Measurements from ENCODE around the gene GPR68. TPM values are rescaled to one million over a fixed set of nuclear protein-coding genes. Genes with fewer than 3 reads are reported as not detected.
A peak's percentile ranks its signal among the peaks of the same experiment; 100 is the strongest.

The GPR68 gene
- total and polyA plus RNA-seq, 10 donors: 0.50 to 5.2 (median 2.5) TPM

DNA sequence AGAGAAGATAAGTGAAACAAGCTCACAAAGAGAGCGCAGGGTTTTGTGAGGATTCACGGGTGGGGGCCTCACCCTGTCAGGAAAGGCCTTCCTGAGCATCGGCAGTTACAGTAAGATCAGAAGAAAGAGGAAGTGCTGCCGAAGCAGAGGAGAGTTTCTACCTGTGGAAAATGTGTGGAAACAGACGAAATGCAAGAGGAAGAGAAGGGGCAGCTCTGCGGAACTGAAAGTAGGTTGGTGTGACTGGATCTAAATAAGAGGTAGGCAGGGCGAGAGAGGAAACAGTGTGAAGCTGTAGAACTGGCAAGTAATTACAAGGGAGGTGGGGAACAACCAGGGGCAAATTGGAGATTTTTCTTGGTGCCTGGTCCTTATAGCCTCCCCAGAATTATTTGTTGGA, 2.6 kb downstream of the GPR68 start:
- H3K4me3 ChIP-seq: peak overlapping the region; percentile 14 to 65 (median 20)
- no peaks in the 10 kb centered on the region for H3K36me3 ChIP-seq
- no peaks in the 10 kb centered on the region for H3K9me3 ChIP-seq
- no peaks in the 10 kb centered on the region for H3K27me3 ChIP-seq (replicated peaks in 1 of 7)
- TF ChIP-seq POLR2AphosphoS5 (IDR thresholded peaks at IDR 0.05) (peak in 1 of 3 donors; percentile 83), POLR2A (IDR thresholded peaks at IDR 0.05) (no peak)
- TF ChIP-seq, protein P1, sequence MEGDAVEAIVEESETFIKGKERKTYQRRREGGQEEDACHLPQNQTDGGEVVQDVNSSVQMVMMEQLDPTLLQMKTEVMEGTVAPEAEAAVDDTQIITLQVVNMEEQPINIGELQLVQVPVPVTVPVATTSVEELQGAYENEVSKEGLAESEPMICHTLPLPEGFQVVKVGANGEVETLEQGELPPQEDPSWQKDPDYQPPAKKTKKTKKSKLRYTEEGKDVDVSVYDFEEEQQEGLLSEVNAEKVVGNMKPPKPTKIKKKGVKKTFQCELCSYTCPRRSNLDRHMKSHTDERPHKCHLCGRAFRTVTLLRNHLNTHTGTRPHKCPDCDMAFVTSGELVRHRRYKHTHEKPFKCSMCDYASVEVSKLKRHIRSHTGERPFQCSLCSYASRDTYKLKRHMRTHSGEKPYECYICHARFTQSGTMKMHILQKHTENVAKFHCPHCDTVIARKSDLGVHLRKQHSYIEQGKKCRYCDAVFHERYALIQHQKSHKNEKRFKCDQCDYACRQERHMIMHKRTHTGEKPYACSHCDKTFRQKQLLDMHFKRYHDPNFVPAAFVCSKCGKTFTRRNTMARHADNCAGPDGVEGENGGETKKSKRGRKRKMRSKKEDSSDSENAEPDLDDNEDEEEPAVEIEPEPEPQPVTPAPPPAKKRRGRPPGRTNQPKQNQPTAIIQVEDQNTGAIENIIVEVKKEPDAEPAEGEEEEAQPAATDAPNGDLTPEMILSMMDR (IDR thresholded peaks at IDR 0.05 in 8 of 11, conservative IDR thresholded peaks at IDR 0.05 in 3 of 11): no peak
- 16 to 30% (median 21%) methylated on average over 7 of the region's 7 CpGs for WGBS, 5 donors
- intact Hi-C loops (cut with DNase I; ENCODE audit: low total_unique reads): no loop called here
- H3K27ac ChIP-seq: peak overlapping the region; percentile 40 to 87 (median 77)
- DNase-seq: no peak
- H3K4me1 ChIP-seq: peaks cover 21 to 81% (median 59%) of the 10 kb centered on the region in 6 donors

GRCh38 chr14:91238661-91239060, 5.8 kb downstream of the GPR68 start:
- 73 to 79% (median 75%) methylated on average over 8 of the region's 8 CpGs for WGBS, 5 donors
- Histone ChIP-seq H3K27ac (peak overlapping the region in 1 of 8 donors; percentile 31), H3K27me3 (replicated peaks in 1 of 7) (no peaks in the 10 kb centered on the region), H3K9me3 (no peaks in the 10 kb centered on the region), H3K4me1 (peaks cover 13 to 63% (median 33%) of the 10 kb centered on the region in 6 donors), H3K36me3 (peaks cover 0 to 14% (median 0%) of the 10 kb centered on the region in 6 donors), H3K4me3 (no peak overlapping the region)
- DNase-seq: no peak
- intact Hi-C loops (cut with DNase I; ENCODE audit: low total_unique reads): no loop called here
- TF ChIP-seq POLR2AphosphoS5 (IDR thresholded peaks at IDR 0.05) (no peak), POLR2A (IDR thresholded peaks at IDR 0.05) (no peak)
- TF ChIP-seq, protein P1 (IDR thresholded peaks at IDR 0.05 in 8 of 11, conservative IDR thresholded peaks at IDR 0.05 in 3 of 11): no peak

GRCh38 chr14:91238085-91238484, 6.4 kb downstream of the GPR68 start:
- Histone ChIP-seq H3K4me1 (peaks cover 7 to 63% (median 29%) of the 10 kb centered on the region in 6 donors), H3K36me3 (peaks cover 0 to 16% (median 0%) of the 10 kb centered on the region in 6 donors), H3K27me3 (replicated peaks in 1 of 7) (no peaks in the 10 kb centered on the region), H3K27ac (no peak overlapping the region), H3K9me3 (no peaks in the 10 kb centered on the region), H3K4me3 (no peak overlapping the region)
- TF ChIP-seq POLR2A (IDR thresholded peaks at IDR 0.05) (no peak), POLR2AphosphoS5 (IDR thresholded peaks at IDR 0.05) (no peak)
- TF ChIP-seq, protein P1 (IDR thresholded peaks at IDR 0.05 in 8 of 11, conservative IDR thresholded peaks at IDR 0.05 in 3 of 11): no peak
- WGBS, 5 donors: 64 to 76% (median 66%) methylated on average over 4 of the region's 4 CpGs
- DNase-seq: no peak
- intact Hi-C loops (cut with DNase I; ENCODE audit: low total_unique reads): no loop called here

DNA sequence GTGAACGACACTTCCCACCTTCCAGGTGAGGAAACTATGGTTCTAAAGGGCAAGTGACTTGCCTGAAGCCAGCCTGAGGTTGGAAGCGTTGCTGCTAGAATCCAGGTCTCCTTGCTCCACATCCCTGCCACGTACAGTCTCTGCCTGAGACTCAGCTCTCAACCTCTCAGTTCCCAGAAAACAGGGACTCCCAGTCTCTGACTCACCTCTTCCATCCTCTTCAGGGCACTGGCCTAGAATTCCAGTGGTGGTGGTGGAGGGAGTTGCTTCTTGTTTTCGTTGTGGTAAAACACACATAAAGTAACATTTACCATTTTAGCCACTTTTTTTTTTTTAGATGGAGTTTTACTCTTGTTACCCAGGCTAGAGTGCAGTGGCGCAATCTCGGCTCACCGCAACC, 7.3 kb downstream of the GPR68 start:
- DNase-seq: no peak
- Histone ChIP-seq H3K27me3 (replicated peaks in 1 of 7) (no peaks in the 10 kb centered on the region), H3K27ac (no peak overlapping the region), H3K9me3 (no peaks in the 10 kb centered on the region), H3K36me3 (peaks cover 0 to 16% (median 0%) of the 10 kb centered on the region in 6 donors), H3K4me1 (peaks cover 7 to 63% (median 29%) of the 10 kb centered on the region in 6 donors), H3K4me3 (no peak overlapping the region)
- intact Hi-C loops (cut with DNase I; ENCODE audit: low total_unique reads): no loop called here
- TF ChIP-seq POLR2A (IDR thresholded peaks at IDR 0.05) (no peak), POLR2AphosphoS5 (IDR thresholded peaks at IDR 0.05) (no peak)
- TF ChIP-seq, protein P1 (IDR thresholded peaks at IDR 0.05 in 8 of 11, conservative IDR thresholded peaks at IDR 0.05 in 3 of 11): no peak
- WGBS, 5 donors: 87 to 96% (median 91%) methylated on average over 7 of the region's 7 CpGs
